ENCODE measurements around the gene GEMIN2.
"Not testable (repeated sequence)": the region's sequence is repeated elsewhere in the genome, so short reads cannot be mapped to it uniquely, and the experiment has no call there.

The GEMIN2 gene

DNA sequence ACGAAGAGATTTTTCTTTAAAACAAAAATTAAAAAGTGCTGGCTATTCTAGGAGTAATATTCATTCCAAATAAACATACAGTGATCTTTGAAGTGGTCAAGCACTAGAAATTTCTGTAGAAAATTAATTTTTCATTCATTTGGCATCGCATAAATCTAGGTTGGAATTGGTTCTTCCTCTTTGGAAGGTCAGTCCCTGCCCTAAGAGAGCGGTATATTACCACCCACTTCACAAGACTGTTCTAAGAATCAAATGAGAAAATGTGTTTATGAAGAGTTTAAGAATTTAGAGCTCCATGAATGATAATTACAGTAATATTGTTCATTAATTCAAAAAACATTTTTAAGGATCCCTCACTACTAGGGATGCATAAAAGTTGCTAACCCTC is 444 bp upstream of the GEMIN2 start:
- DNase-seq: no peak

GRCh38 chr14:39122330-39123138 is 8.4 kb downstream of the GEMIN2 start:
- no peak for DNase-seq

DNA sequence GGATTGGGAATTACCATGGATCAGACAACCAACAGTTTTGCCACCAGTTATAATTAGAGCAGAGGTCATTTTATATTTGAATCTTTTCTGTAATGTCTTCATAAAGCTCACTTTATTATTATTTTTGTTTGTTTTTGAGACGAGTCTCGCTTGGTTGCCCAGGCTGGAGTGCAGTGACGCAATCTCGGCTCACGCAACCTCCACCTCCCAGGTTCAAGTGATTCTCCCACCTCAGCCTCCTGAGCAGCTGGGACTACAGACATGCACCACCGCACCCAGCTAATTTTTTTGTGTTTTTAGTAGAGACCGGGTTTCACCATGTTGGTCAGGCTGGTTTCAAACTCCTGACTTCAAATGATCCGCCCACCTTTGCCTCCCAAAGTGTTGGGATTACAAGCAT is 23.7 kb downstream of the GEMIN2 start:
- not testable (repeated sequence) for DNase-seq

DNA sequence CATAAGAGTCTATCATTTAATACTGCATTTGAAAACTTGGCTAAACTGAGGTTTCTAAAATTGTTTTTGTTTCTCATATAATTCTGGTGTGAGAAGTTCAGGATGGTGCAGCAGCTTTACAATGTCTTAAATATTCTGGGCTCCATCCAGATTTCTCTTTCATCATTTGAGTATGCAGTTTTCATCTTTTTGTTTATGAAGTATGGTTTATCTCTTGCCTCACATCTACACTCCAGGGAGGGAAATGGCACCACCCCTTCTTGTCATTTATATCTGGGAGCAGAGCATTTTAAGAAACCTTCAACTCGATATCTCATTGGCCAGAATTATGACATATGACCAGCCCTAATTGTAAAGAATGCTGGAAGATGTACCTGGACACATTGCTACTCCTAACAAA is 24.3 kb downstream of the GEMIN2 start:
- DNase-seq: no peak

GRCh38 chr14:39140170-39140569 is 26.0 kb downstream of the GEMIN2 start:
- DNase-seq: no peak

GRCh38 chr14:39141623-39142022 is 27.5 kb downstream of the GEMIN2 start:
- not testable (repeated sequence) for DNase-seq

DNA sequence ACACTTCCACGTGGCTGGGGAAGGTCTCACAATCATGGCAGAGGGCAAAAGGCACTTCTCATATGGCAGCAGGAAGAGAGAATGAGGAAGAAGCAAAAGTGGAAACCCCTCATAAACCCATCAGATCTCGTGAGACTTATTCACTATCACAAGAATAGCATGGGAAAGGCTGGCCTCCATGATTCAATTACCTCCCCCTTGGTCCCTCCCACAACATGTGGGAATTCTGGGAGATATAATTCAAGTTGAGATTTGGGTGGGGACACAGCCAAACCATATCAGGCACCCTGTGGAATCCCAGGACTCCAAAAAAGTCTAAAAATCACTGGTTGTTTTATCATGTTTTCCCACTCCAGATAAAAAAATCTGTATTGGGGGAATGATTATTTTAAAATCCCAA is 29.1 kb downstream of the GEMIN2 start:
- DNase-seq: not testable (repeated sequence)

GRCh38 chr14:39145266-39145966 is 31.3 kb downstream of the GEMIN2 start:
- no peak for DNase-seq

GRCh38 chr14:39154594-39155189 is 40.6 kb downstream of the GEMIN2 start:
- DNase-seq: no peak

- DNase-seq: no peak
Measured at GRCh38 chr14:39157491-39157890, 43.4 kb downstream of the GEMIN2 start.

DNA sequence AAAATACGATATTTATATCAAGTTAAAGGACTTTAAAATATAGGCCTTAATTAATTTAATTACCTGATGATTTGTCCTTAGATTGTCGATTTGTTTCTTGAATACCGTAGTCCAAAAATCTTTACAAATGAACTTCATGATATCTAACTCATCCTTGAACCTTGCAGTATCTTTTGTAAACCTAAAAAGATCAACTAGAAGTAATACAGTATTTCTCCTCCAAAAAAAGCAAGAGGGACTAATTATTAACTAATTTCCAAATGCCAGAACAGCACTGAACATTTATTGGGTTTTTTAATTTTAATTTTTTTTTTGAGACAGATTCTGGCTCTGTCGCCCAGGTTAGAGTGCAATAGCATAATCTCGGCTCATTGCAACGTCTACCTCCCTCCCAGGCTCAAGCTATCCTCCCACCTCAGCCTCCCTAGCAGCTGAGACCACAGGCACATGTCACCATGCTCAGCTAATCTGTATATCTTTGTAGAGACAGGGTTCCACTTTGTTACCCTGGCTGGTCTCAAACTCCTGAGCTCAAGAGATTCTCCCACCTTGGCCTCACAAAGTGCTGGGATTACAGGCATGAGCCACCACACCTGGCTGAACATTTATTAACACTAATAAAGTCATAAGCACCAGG is 44.2 kb downstream of the GEMIN2 start:
- DNase-seq: no peak

GRCh38 chr14:39160494-39160893 is 46.4 kb downstream of the GEMIN2 start:
- no peak for DNase-seq

- DNase-seq: not testable (repeated sequence)
Measured at GRCh38 chr14:39167797-39168320, 53.7 kb downstream of the GEMIN2 start.

- DNase-seq: no peak
Measured at GRCh38 chr14:39168591-39168990, 54.5 kb downstream of the GEMIN2 start.

- no peak for DNase-seq
Measured at GRCh38 chr14:39169541-39169900, 55.4 kb downstream of the GEMIN2 start.

DNA sequence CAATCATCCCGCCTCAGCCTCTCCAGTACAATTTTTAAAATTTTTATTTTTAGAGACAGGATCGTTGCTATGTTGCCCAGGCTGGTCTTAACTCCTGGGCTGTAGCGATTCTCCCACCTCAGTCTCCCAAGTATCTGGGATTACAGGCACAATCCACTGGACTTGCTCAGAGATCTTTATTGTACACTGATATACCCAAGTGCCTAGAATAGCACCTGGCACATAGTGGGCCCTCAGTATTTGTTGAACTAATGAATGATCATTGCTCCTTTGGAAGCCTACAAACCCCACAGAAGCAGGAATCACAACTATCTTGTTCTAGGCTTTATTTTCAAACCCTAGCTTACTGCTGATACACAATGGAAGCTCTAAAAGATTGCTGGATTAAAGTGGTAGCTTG is 59.1 kb downstream of the GEMIN2 start:
- DNase-seq: no peak

GRCh38 chr14:39174560-39175444 is 60.7 kb downstream of the GEMIN2 start, which contains the start of gene PNN:
Gene PNN (plus strand): TSS chr14:39175254. CDS start chr14:39175280, 26 bp downstream.
- peak; percentile 100 for DNase-seq

- DNase-seq: peak; percentile 26
Measured at GRCh38 chr14:39175445-39176262, 61.5 kb downstream of the GEMIN2 start.

DNA sequence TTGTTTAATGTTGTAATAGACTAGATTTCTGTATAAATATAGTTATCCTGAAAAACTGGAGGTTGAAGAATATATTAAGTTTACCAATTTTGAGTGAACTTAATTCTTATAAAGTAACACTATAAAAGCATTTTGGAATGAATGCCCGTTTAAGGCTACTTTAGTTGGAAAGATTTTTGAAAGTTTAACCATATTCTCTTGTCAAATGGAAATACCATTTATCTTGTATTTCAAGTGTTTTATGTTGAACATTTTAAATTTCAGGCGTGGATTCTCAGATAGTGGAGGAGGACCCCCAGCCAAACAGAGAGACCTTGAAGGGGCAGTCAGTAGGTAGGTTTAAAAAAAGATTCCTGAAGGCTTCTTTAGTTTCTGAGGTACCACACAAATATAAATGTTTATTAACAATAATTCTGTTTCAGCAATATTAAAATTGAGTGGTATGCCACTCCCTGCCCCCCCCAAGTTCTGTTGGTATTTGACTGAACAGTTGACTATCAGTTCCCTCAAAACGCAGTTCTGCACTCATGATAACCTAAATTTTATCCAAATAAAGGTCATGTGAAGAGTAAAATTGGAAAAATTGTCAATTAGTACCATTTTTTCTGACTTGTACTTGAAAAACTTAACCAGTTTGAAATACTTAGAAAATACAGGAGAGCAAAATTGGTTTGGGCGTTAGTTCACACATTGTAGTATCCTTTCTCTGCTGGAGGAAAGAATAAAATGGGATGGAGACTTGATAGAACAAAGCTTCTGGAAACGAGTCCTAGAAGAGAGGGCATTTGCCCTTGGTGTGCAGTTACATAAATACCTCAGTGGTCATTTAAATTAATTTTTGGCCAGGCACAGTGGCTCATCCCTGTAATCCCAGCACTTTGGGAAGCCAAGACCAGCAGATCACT is 62.4 kb downstream of the GEMIN2 start:
- DNase-seq: no peak

GRCh38 chr14:39177168-39177545 is 63.0 kb downstream of the GEMIN2 start:
- no peak for DNase-seq

All from fibroblast of skin of abdomen (primary cell).